ENCODE results near the gene NUBP2.

DNA sequence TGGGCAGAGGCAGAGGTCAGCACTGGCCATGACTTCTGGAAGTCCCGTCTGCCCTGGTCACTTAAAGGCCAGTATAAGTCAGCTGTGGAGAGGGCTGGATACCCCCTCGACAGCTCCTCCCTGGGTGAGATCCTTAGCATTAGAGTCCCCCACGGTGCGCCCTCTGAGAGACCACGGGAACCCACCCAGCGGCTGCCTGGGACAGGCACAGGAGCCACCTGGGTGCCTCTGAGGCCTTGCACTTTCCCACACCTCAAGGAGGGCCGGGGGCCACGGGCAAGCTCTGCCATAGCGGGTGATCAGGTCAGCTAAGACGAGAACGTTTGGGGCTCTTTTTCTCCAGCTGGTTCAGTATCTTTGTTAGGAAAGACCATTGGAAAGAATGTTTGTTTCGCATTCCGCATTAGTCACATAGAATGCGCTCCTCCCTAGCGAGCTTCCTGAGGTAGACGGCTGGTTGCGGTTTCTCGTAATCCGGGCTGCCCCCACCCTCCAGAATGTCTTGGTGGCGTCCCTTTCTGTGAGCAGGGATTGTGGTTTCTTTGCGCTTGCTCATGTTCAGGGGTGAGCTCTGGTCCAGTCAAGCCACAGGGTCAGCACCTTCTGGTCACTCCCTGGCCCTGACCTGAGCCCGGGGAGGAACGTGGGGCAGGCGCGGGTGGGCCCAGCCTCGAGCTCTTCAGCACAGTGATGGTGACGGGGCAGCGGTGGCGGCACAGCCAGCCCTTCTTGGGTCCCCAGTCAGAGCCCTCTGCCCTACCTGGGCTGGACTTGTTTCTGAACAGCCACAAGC lies 36.7 kb upstream of the NUBP2 start:
- TF ChIP-seq CTCF (IDR thresholded peaks at IDR 0.05) (no peak), EZH2phosphoT487 (IDR thresholded peaks at IDR 0.05; ENCODE audit: borderline replicate concordance, low read depth) (no peak), MEF2A (IDR thresholded peaks at IDR 0.05; ENCODE audit: borderline replicate concordance, low read depth) (no peak), REST (IDR thresholded peaks at IDR 0.05; ENCODE audit: low read depth, low read length) (no peak), JUND (IDR thresholded peaks at IDR 0.05) (no peak), GABPA (IDR thresholded peaks at IDR 0.05; ENCODE audit: low read depth) (no peak), EP300 (IDR thresholded peaks at IDR 0.05; ENCODE audit: borderline replicate concordance in 1 of 2, low read depth in 1 of 2, low read length in 1 of 2) (no peak), MAX (IDR thresholded peaks at IDR 0.05; ENCODE audit: low read depth) (no peak), SIN3A (IDR thresholded peaks at IDR 0.05; ENCODE audit: borderline replicate concordance, low read depth, low read length) (no peak), TAF1 (IDR thresholded peaks at IDR 0.05; ENCODE audit: borderline replicate concordance, low read depth, low read length) (no peak), ZBTB33 (IDR thresholded peaks at IDR 0.05; ENCODE audit: borderline replicate concordance, low read depth) (no peak), MXI1 (IDR thresholded peaks at IDR 0.05; ENCODE audit: low read depth, low read length) (no peak)
- TF ChIP-seq, protein P1, sequence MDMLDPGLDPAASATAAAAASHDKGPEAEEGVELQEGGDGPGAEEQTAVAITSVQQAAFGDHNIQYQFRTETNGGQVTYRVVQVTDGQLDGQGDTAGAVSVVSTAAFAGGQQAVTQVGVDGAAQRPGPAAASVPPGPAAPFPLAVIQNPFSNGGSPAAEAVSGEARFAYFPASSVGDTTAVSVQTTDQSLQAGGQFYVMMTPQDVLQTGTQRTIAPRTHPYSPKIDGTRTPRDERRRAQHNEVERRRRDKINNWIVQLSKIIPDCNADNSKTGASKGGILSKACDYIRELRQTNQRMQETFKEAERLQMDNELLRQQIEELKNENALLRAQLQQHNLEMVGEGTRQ (IDR thresholded peaks at IDR 0.05; ENCODE audit: borderline replicate concordance, low read depth, low read length) = no peak

Measured in SK-N-SH (cell line).